Measurements from ENCODE around the gene NSMCE1. TPM values are rescaled to one million over a fixed set of nuclear protein-coding genes. Genes with fewer than 3 reads are reported as not detected.

The NSMCE1 gene
- total and polyA plus RNA-seq, 2 of the 8 experiments (the other 6 are each of a cell fraction or from before 2014, with no cell fraction given) = 8.1 to 16.6 TPM

- no peak overlapping the region for H2AK5ac ChIP-seq (ENCODE audit: low read depth, low read length)
- peaks cover 0 to 6% (median 3%) of the 10 kb centered on the region in 4 experiments; a peak in 3 of 7 replicates for H3K4me1 ChIP-seq (replicated peaks in 1 of 4; ENCODE audit: control insufficient read depth in 3 of 4, insufficient read depth in 4 of 4, low read length in 3 of 4)
- H3K27ac ChIP-seq (ENCODE audit: low read depth, low read length) = no peak overlapping the region
- no peak overlapping the region for H3K14ac ChIP-seq (ENCODE audit: insufficient read length)
- 85% methylated on average over 2 of the region's 2 CpGs; no CpG with 5 or more reads in 1 of the 2 experiments for WGBS, 2 experiments (ENCODE audit: extremely low coverage in 1 of 2, insufficient coverage in 1 of 2, insufficient read length in 1 of 2, insufficient replicate concordance in 2 of 2, low coverage in 1 of 2, low lambda C conversion rate in 2 of 2, missing lambda C conversion rate in 1 of 2)
- H2BK120ac ChIP-seq (replicated peaks; ENCODE audit: low read depth, low read length) = no peak overlapping the region
- H2BK20ac ChIP-seq (ENCODE audit: low read length) = no peak overlapping the region
- FAIRE-seq (no peak), DNase-seq (ENCODE audit: low read depth in 1 of 2, low spot score in 2 of 2) (no peak)
- peak overlapping the region in 1 of 2 experiments; percentile 44; a peak in 2 of 4 replicates for H3K4me2 ChIP-seq (ENCODE audit: insufficient read depth in 1 of 2, low read depth in 2 of 2, low read length in 2 of 2)
- no peaks in the 10 kb centered on the region for H3K79me2 ChIP-seq (ENCODE audit: control insufficient read depth in 1 of 2, insufficient read depth in 2 of 2, low read length in 2 of 2)
- no peaks in the 10 kb centered on the region for H3K36me3 ChIP-seq (ENCODE audit: control insufficient read depth in 2 of 4, insufficient read depth in 4 of 4, low read length in 3 of 4)
- TF ChIP-seq SP1 (IDR thresholded peaks at IDR 0.05; ENCODE audit: low read depth, low read length) (no peak), EP300 (IDR thresholded peaks at IDR 0.05; ENCODE audit: borderline replicate concordance in 1 of 2, low read depth in 2 of 2, low read length in 2 of 2) (no peak), POLR2A (IDR thresholded peaks at IDR 0.05; ENCODE audit: control extremely low read depth in 1 of 2, low read depth in 2 of 2, low read length in 2 of 2) (no peak), ZNF274 (IDR thresholded peaks at IDR 0.05; ENCODE audit: borderline replicate concordance, extremely low read depth, low read length) (no peak), SRF (IDR thresholded peaks at IDR 0.05; ENCODE audit: low read depth, low read length) (no peak)
- H4K20me1 ChIP-seq (replicated peaks in 1 of 2; ENCODE audit: control insufficient read depth in 1 of 2, insufficient read depth in 2 of 2, low read length in 2 of 2) = no peaks in the 10 kb centered on the region
- H2BK15ac ChIP-seq (ENCODE audit: low read length) = no peak overlapping the region; the same call in 1 of the 2 replicates
- H3K9me3 ChIP-seq (ENCODE audit: insufficient read depth in 2 of 2, low read depth in 1 of 2, low read length in 1 of 2) = no peaks in the 10 kb centered on the region
- H4K5ac ChIP-seq (ENCODE audit: insufficient read length, low read depth, low read length) = no peak overlapping the region
- no peaks in the 10 kb centered on the region for H3K27me3 ChIP-seq (replicated peaks in 1 of 4; ENCODE audit: control insufficient read depth in 3 of 4, extremely low read depth in 1 of 4, insufficient read depth in 3 of 4, low read length in 3 of 4)
- no peaks in the 10 kb centered on the region for H3K23me2 ChIP-seq (ENCODE audit: low read depth, low read length)
- no peak overlapping the region for H2BK12ac ChIP-seq (ENCODE audit: low read depth, low read length)
- no peak overlapping the region for H3K9ac ChIP-seq (replicated peaks in 1 of 4; ENCODE audit: extremely low read depth in 1 of 4, low read depth in 3 of 4, low read length in 3 of 4)
- H4K91ac ChIP-seq (replicated peaks; ENCODE audit: insufficient read length, low read length) = no peak overlapping the region
- H2AFZ ChIP-seq (ENCODE audit: low read length) = no peak overlapping the region
- H3K4me3 ChIP-seq (ENCODE audit: extremely low read depth in 1 of 4, insufficient read depth in 2 of 4, low read depth in 3 of 4, low read length in 4 of 4) = no peak overlapping the region
- no peak overlapping the region for H3K4ac ChIP-seq (replicated peaks; ENCODE audit: insufficient read length, low read depth, low read length)
- ChIA-PET POLR2A (ENCODE audit: partially characterized antibody) (interaction anchor here (0.8 kb wide), 1 partner anchor 18 kb away, joined by 3 read pairs; no protein-coding TSS in a partner anchor), CTCF (ENCODE audit: partially characterized antibody) (interaction anchor here (1.7 to 17.4 kb wide), 4 partner anchors 9 to 127 kb away, joined by 8 to 241 read pairs (median 26); no protein-coding TSS in a partner anchor)
- H4K8ac ChIP-seq (ENCODE audit: extremely low read depth, insufficient read depth, low read length) = no peak overlapping the region
- no peaks in the 10 kb centered on the region for H3K79me1 ChIP-seq (ENCODE audit: low read depth, low read length)
- no peak overlapping the region for H3K56ac ChIP-seq (replicated peaks; ENCODE audit: insufficient read length, low read depth, low read length)
- no peak overlapping the region for H3K18ac ChIP-seq (ENCODE audit: extremely low read depth, low read length)
- H3K23ac ChIP-seq (ENCODE audit: insufficient read length) = no peak overlapping the region
- no peak overlapping the region for H2BK5ac ChIP-seq (ENCODE audit: low read depth, low read length)
Measured at GRCh38 chr16:27242398-27242797, 26.2 kb downstream of the NSMCE1 start.

All from H1 (cell line).